Upper lobe of left lung (tissue), 6 donors: ENCODE measurements around the gene ZSWIM8. TPM values are rescaled to one million over a fixed set of nuclear protein-coding genes. Genes with fewer than 3 reads are reported as not detected.
A peak's percentile ranks its signal among the peaks of the same experiment; 100 is the strongest.

Experiments used
- ATAC-seq, 2 donors: fragments of 200-7000 bp; cut with Tn5 transposase; one replicate each; pipeline ENCODE4 v1.9.1; 2022; ENCODE audit warnings: mild to moderate bottlenecking in 2 of 2, moderate library complexity in 2 of 2; ENCODE audit not compliant: low FRiP score in 2 of 2
- DNase-seq, 2 donors: peaks; one replicate each; pipeline ENCODE4 v3.0.0-alpha.2; 2019 to 2020
- H3K27ac ChIP-seq, 4 donors: fragments of 200-600 bp; sonication (generic); one replicate each; pipeline ENCODE4 v1.5.1; 2016 to 2019
- H3K27me3 ChIP-seq, 4 donors: fragments of 200-600 bp; sonication (generic); one replicate each; pipeline ENCODE4 v1.5.1; 2017 to 2019
- H3K36me3 ChIP-seq, 4 donors: fragments of 200-600 bp; sonication (generic); one replicate each; pipeline ENCODE4 v1.5.1; 2016 to 2019
- H3K4me1 ChIP-seq, 4 donors: fragments of 200-600 bp; sonication (generic); one replicate each; pipeline ENCODE4 v1.5.1; 2018 to 2019
- H3K4me3 ChIP-seq, 4 donors: fragments of 200-600 bp; sonication (generic); one replicate each; pipeline ENCODE4 v1.5.1; 2017 to 2019; ENCODE audit warnings: mild to moderate bottlenecking in 2 of 4, moderate library complexity in 1 of 4
- H3K9me3 ChIP-seq, 4 donors: fragments of 200-600 bp; sonication (generic); one replicate each; pipeline ENCODE4 v1.5.1; 2018 to 2019
- EP300 ChIP-seq, 4 donors: sonication (generic); formaldehyde crosslinking; IDR thresholded peaks; one replicate each; pipeline ENCODE4 v1.5.1; 2017; ENCODE audit warnings: antibody characterized with exemption in 4 of 4, control low read depth in 2 of 4
- POLR2A ChIP-seq, 4 donors: fragments of 450-650 bp; IDR thresholded peaks; one replicate each; pipeline ENCODE4 v1.5.1; 2016 to 2017; ENCODE audit warnings: antibody characterized with exemption in 4 of 4, mild to moderate bottlenecking in 2 of 4
- POLR2AphosphoS5 ChIP-seq, 2 donors: sonication (generic); formaldehyde crosslinking; IDR thresholded peaks; one replicate each; pipeline ENCODE4 v1.5.1; 2017; ENCODE audit warnings: antibody characterized with exemption in 2 of 2
- WGBS, 2 donors: methylation state at CpG; one replicate each; pipeline ENCODE4 v1.1.5; 2017 to 2018; 5-methylcytosine and 5-hydroxymethylcytosine counted together
- total RNA-seq, 6 donors: library from RNA; depleted of rRNA in 4 of 6; stranded (reverse); fragments of >200 nt in 4 of 6; gene quantifications; one replicate each; pipeline versions ENCODE4 v1.1.0 to v1.2.1, GENCODE V29; 2016 to 2021
- TF ChIP-seq, protein P1 (sequence below), 6 experiments: fragments of 450-650 bp in 4 of 6; fragments of 200-600 bp in 2 of 6; sonication (generic) in 2 of 6; IDR thresholded peaks; one replicate each; pipeline ENCODE4 v1.5.1; 2016 to 2019; ENCODE audit warnings: antibody characterized with exemption in 6 of 6
- donor health status: DM: no; HTN: no; CAD: no; lungs with moderate emphysema.
- donor health status: DM: no; HTN: yes; CAD: no; lungs with severe emphysema.

ZSWIM8 gene
- total RNA-seq, 6 donors from 2014 or later, result 54.9 to 202 (median 109) TPM

DNA sequence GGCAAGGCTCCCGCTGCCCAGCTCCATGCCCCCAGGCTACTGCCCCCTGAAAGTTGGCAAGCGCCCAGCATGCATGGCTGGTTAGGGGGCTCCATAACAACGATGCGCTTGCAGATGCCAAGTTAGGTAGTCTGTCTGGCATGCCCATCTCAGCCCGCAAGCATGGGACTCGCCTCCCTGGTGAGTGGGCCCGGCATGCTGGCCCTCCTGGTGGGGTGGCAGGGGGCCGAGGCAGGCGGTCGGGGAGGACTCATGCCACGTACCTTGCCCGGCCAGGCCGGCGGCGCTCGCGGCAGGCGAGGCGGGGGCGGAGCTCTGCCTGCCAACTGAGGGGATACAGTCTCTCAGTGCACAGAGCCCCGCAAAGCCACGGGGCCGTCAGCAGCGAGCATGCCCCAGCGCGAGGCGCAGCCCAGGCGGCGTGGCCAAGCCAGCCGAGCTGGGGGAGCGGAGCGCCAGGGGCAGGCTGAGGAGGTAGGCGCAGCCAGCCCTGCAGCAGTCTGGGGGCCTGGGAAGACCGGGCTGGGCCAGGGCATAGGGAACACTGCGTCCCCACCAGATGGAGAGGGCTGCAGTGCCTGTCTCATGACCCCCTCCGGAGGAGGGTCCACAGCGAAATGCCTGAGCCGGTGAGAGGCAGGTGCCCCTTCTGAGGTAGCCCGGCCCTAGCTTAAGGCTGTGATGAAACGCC is 54.0 kb downstream of the ZSWIM8 start:
- TF ChIP-seq EP300 (IDR thresholded peaks at IDR 0.05), result no peak
- TF ChIP-seq, protein P1, sequence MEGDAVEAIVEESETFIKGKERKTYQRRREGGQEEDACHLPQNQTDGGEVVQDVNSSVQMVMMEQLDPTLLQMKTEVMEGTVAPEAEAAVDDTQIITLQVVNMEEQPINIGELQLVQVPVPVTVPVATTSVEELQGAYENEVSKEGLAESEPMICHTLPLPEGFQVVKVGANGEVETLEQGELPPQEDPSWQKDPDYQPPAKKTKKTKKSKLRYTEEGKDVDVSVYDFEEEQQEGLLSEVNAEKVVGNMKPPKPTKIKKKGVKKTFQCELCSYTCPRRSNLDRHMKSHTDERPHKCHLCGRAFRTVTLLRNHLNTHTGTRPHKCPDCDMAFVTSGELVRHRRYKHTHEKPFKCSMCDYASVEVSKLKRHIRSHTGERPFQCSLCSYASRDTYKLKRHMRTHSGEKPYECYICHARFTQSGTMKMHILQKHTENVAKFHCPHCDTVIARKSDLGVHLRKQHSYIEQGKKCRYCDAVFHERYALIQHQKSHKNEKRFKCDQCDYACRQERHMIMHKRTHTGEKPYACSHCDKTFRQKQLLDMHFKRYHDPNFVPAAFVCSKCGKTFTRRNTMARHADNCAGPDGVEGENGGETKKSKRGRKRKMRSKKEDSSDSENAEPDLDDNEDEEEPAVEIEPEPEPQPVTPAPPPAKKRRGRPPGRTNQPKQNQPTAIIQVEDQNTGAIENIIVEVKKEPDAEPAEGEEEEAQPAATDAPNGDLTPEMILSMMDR (IDR thresholded peaks at IDR 0.05), result no peak
- no peak for TF ChIP-seq POLR2AphosphoS5 (IDR thresholded peaks at IDR 0.05)
- no peak for TF ChIP-seq POLR2A (IDR thresholded peaks at IDR 0.05)
- DNase-seq, result peak in 1 of 2 donors; percentile 74
- no peak for ATAC-seq
- H3K9me3 ChIP-seq, result no peaks in the 10 kb centered on the region
- no peak overlapping the region for H3K27ac ChIP-seq
- H3K27me3 ChIP-seq, result no peaks in the 10 kb centered on the region
- 93 to 97% methylated on average over 9 to 31 of the region's 40 CpGs for WGBS, 2 donors
- H3K36me3 ChIP-seq, result peaks cover 8 to 83% (median 66%) of the 10 kb centered on the region in 4 donors
- peaks cover 0 to 8% (median 5%) of the 10 kb centered on the region in 4 donors for H3K4me1 ChIP-seq
- H3K4me3 ChIP-seq, result no peak overlapping the region

- no peak for ATAC-seq
- no peak for DNase-seq
- Histone ChIP-seq H3K4me1 (peaks cover 0 to 8% (median 5%) of the 10 kb centered on the region in 4 donors), H3K27me3 (no peaks in the 10 kb centered on the region), H3K9me3 (no peaks in the 10 kb centered on the region), H3K4me3 (no peak overlapping the region), H3K36me3 (peaks cover 8 to 78% (median 68%) of the 10 kb centered on the region in 4 donors), H3K27ac (no peak overlapping the region)
- 100% methylated on average over 3 to 4 of the region's 4 CpGs for WGBS, 2 donors
- TF ChIP-seq, protein P1 (IDR thresholded peaks at IDR 0.05), result no peak
- TF ChIP-seq POLR2AphosphoS5 (IDR thresholded peaks at IDR 0.05) (no peak), EP300 (IDR thresholded peaks at IDR 0.05) (no peak), POLR2A (IDR thresholded peaks at IDR 0.05) (no peak)
Measured at GRCh38 chr10:73840056-73840402, 54.6 kb downstream of the ZSWIM8 start.

- ATAC-seq (no peak), DNase-seq (no peak)
- Histone ChIP-seq H3K27me3 (no peaks in the 10 kb centered on the region), H3K27ac (no peak overlapping the region), H3K4me3 (no peak overlapping the region), H3K4me1 (peaks cover 0 to 8% (median 5%) of the 10 kb centered on the region in 4 donors), H3K36me3 (peaks cover 8 to 78% (median 68%) of the 10 kb centered on the region in 4 donors), H3K9me3 (no peaks in the 10 kb centered on the region)
- 90 to 95% methylated on average over 11 to 13 of the region's 13 CpGs for WGBS, 2 donors
- TF ChIP-seq, protein P1 (IDR thresholded peaks at IDR 0.05), result no peak
- TF ChIP-seq POLR2A (IDR thresholded peaks at IDR 0.05) (no peak), POLR2AphosphoS5 (IDR thresholded peaks at IDR 0.05) (no peak), EP300 (IDR thresholded peaks at IDR 0.05) (no peak)
Measured at GRCh38 chr10:73840403-73841060, 55.1 kb downstream of the ZSWIM8 start.

DNA sequence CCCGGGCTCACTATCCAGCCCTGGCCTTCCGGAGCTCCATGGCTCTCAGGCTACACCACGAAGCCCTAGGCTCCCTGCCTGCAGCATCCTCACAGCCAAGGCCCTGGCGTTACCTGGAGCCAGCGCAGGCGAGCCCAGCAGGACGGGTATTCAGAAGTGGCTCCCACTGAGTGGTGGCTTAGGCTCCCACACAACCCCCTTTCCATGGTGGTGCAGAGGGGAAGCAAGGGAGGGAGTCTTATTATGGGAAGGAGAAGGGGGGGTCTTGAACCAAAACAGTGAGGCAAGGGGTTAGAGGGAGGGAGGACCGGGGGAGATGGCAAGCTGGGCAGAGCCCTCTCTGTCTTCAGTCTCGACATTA is 55.6 kb downstream of the ZSWIM8 start:
- H3K36me3 ChIP-seq, result peaks cover 8 to 78% (median 70%) of the 10 kb centered on the region in 4 donors
- 93 to 96% methylated on average over 6 to 9 of the region's 9 CpGs for WGBS, 2 donors
- peak in 1 of 2 donors; percentile 59 for DNase-seq

More for the DNA sequence above, 55.6 kb downstream of the ZSWIM8 start:
- Histone ChIP-seq H3K4me1 (peaks cover 0 to 8% (median 5%) of the 10 kb centered on the region in 4 donors), H3K27me3 (no peaks in the 10 kb centered on the region), H3K4me3 (no peak overlapping the region), H3K27ac (no peak overlapping the region), H3K9me3 (no peaks in the 10 kb centered on the region)
- TF ChIP-seq POLR2AphosphoS5 (IDR thresholded peaks at IDR 0.05) (no peak), EP300 (IDR thresholded peaks at IDR 0.05) (no peak), POLR2A (IDR thresholded peaks at IDR 0.05) (no peak)
- TF ChIP-seq, protein P1 (IDR thresholded peaks at IDR 0.05), result no peak
- ATAC-seq, result no peak
